GM12872 (cell line): ENCODE results near the gene RAMAC.

Experiments used
- CTCF ChIP-seq: IDR thresholded peaks from 3 replicates; pipeline ENCODE4 v1.5.1; 2011; ENCODE audit warnings: low read depth, mild to moderate bottlenecking, low read length, moderate library complexity; ENCODE audit not compliant: insufficient read depth

The RAMAC gene

GRCh38 chr15:82985688-82986441 is at the start of gene RAMAC:
Gene RAMAC (plus strand): TSS chr15:82986210. CDS start chr15:82989019, 2,809 bp downstream.
- no peak for TF ChIP-seq CTCF

GRCh38 chr15:82936966-82937711 is 48.9 kb upstream of the RAMAC start:
- no peak for TF ChIP-seq CTCF

GRCh38 chr15:82937712-82938058 is 48.3 kb upstream of the RAMAC start:
- TF ChIP-seq CTCF: no peak

- TF ChIP-seq CTCF: no peak
Measured at GRCh38 chr15:82942691-82943090, 43.3 kb upstream of the RAMAC start.

- TF ChIP-seq CTCF: no peak
Measured at GRCh38 chr15:82943176-82943575, 42.8 kb upstream of the RAMAC start.

GRCh38 chr15:82944056-82944455 is 42.0 kb upstream of the RAMAC start:
- no peak for TF ChIP-seq CTCF

GRCh38 chr15:82944821-82945220 is 41.2 kb upstream of the RAMAC start:
- TF ChIP-seq CTCF: no peak
